GM13976 (cell line): Measurements from ENCODE around the gene TRIO.

Source experiments
- DNase-seq: peaks from one replicate; pipeline ENCODE4 v3.0.0; 2012; ENCODE audit warnings: low spot score
- CTCF ChIP-seq: IDR thresholded peaks from 2 replicates; pipeline ENCODE4 v1.5.1; 2012; ENCODE audit warnings: borderline replicate concordance, mild to moderate bottlenecking; ENCODE audit not compliant: insufficient read depth; ENCODE audit errors: extremely low read depth, missing control alignments, control extremely low read depth
- in situ Hi-C: fragments of 300-500 bp; cut with MboI; formaldehyde crosslinking; loops from one replicate; pipeline ENCODE4 v1.12.0; 2022; ENCODE audit warnings: low sequenced_read_pairs, mixed read lengths, inconsistent platforms; ENCODE audit not compliant: unreplicated experiment

TRIO gene

GRCh38 chr5:14209836-14210235 is 66.7 kb downstream of the TRIO start:
- TF ChIP-seq CTCF = no peak
- DNase-seq = no peak
- in situ Hi-C loops = loop anchor here (10.0 kb wide), 1 partner anchor 55 kb away; no protein-coding TSS in a partner anchor

DNA sequence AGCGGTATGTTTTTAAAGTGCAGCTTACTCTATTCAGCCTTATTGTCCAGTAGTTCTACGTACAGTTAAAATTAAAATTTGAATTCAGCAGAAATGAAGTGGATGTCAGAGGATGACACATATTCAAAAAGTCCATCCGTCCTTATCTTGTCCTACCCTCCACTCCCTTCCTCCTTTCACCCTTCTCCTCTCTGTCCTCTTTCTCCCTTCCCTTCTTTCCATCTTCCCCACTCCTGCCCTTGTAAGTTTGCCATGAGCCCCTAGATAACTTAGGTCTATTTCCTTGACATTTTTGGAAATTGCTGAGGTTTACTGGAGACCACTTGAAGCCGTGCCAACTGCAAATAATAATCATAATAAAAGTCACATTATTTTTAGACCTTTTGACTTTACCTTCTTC is 67.6 kb downstream of the TRIO start:
- in situ Hi-C loops = no loop called here
- DNase-seq = no peak
- TF ChIP-seq CTCF = no peak

GRCh38 chr5:14211818-14212803 is 69.0 kb downstream of the TRIO start:
- peak; percentile 71 for DNase-seq
- in situ Hi-C loops = no loop called here
- TF ChIP-seq CTCF = peak; percentile 30

- in situ Hi-C loops = no loop called here
- DNase-seq = peak; percentile 62
- no peak for TF ChIP-seq CTCF
These were observed 69.7 kb downstream of the TRIO start for GRCh38 chr5:14212838-14213237.

DNA sequence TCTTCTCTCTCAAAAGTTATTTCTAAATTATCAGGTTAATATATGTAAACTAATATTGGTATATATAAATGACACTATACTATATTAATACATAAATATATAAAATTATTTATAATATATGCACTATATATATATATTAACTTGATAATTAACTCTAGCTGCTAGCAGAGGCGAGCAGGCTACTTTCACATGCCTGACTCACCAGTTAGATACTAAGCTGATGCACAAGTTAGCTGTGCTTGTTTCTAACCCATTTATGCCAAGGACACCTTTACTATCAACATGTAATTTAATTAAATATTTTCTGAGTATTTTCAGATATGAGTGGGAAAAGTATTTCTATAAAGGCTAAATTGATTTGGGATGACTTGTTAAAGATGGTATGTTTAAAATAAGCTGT is 70.1 kb downstream of the TRIO start:
- no peak for DNase-seq

More for the DNA sequence above, 70.1 kb downstream of the TRIO start:
- TF ChIP-seq CTCF = no peak
- in situ Hi-C loops = no loop called here
